Astrocyte (in vitro differentiated cells and primary cell): Measurements from ENCODE around the gene CCDC187. TPM values are rescaled to one million over a fixed set of nuclear protein-coding genes. Genes with fewer than 3 reads are reported as not detected.

Experiments used
- DNase-seq: peaks from one replicate; pipeline ENCODE4 v3.0.0-alpha.2; 2010; ENCODE audit warnings: low read depth
- FAIRE-seq: peaks from 2 replicates; lab custom pipeline; 2011; peaks lifted over from hg19 to GRCh38; lab: Jason Lieb, UNC
- H2AFZ ChIP-seq: 2 replicates; pipeline ENCODE4 v1.6.0; 2012; ENCODE audit warnings: low read depth, low read length, inconsistent platforms
- H3K27ac ChIP-seq: 2 replicates; pipeline ENCODE4 v1.5.1; 2011; ENCODE audit warnings: low read depth, low read length, inconsistent platforms
- H3K27me3 ChIP-seq: 2 replicates; pipeline ENCODE4 v1.6.0; 2011; ENCODE audit warnings: low read length, inconsistent platforms; ENCODE audit not compliant: insufficient read depth
- H3K36me3 ChIP-seq: 2 replicates; pipeline ENCODE4 v1.5.1; 2011; ENCODE audit warnings: low read length, inconsistent platforms; ENCODE audit not compliant: insufficient read depth
- H3K4me1 ChIP-seq: 2 replicates; pipeline ENCODE4 v1.5.1; 2011; ENCODE audit warnings: low read length, inconsistent platforms; ENCODE audit not compliant: insufficient read depth
- H3K4me2 ChIP-seq: 2 replicates; pipeline ENCODE4 v1.6.0; 2012; ENCODE audit warnings: low read length, inconsistent platforms
- H3K4me3 ChIP-seq: 2 replicates; pipeline ENCODE4 v1.5.1; 2011; ENCODE audit warnings: low read depth, mild to moderate bottlenecking, low read length, inconsistent platforms; ENCODE audit not compliant: insufficient read depth
- H3K79me2 ChIP-seq: 2 replicates; pipeline ENCODE4 v1.6.0; 2012; ENCODE audit warnings: mild to moderate bottlenecking, low read length, inconsistent platforms; ENCODE audit not compliant: insufficient read depth
- H3K9ac ChIP-seq: 2 replicates; pipeline ENCODE4 v1.6.0; 2012; ENCODE audit warnings: mild to moderate bottlenecking, low read length, inconsistent platforms
- H3K9me3 ChIP-seq: 2 replicates; pipeline ENCODE4 v1.5.1; 2012; ENCODE audit warnings: low read depth, mild to moderate bottlenecking, low read length, inconsistent platforms; ENCODE audit not compliant: insufficient read depth
- H4K20me1 ChIP-seq: 2 replicates; pipeline ENCODE4 v1.6.0; 2012; ENCODE audit warnings: low read length, inconsistent platforms; ENCODE audit not compliant: insufficient read depth
- H3K27ac Mint-ChIP-seq: one replicate; pipeline ENCODE4 v1.8.0; 2021; ENCODE audit warnings: mild to moderate bottlenecking, mixed read lengths; ENCODE audit not compliant: unreplicated experiment
- H3K27me3 Mint-ChIP-seq: one replicate; pipeline ENCODE4 v1.8.0; 2021; ENCODE audit warnings: low read depth, mixed read lengths; ENCODE audit not compliant: unreplicated experiment
- H3K36me3 Mint-ChIP-seq: one replicate; pipeline ENCODE4 v1.8.0; 2021; ENCODE audit warnings: low read depth, mixed read lengths; ENCODE audit not compliant: unreplicated experiment
- H3K4me1 Mint-ChIP-seq: one replicate; pipeline ENCODE4 v1.8.0; 2021; ENCODE audit warnings: low read depth, mixed read lengths; ENCODE audit not compliant: unreplicated experiment
- H3K4me3 Mint-ChIP-seq: one replicate; pipeline ENCODE4 v1.8.0; 2021; ENCODE audit warnings: mild to moderate bottlenecking, moderate library complexity, mixed read lengths; ENCODE audit not compliant: unreplicated experiment
- H3K9me3 Mint-ChIP-seq: one replicate; pipeline ENCODE4 v1.8.0; 2021; ENCODE audit warnings: mild to moderate bottlenecking, mixed read lengths; ENCODE audit not compliant: unreplicated experiment
- EZH2 ChIP-seq: IDR thresholded peaks from 2 replicates; pipeline ENCODE4 v1.6.1; 2012; ENCODE audit warnings: mild to moderate bottlenecking, low read length, inconsistent platforms; ENCODE audit not compliant: insufficient read depth
- total RNA-seq: library from RNA; stranded (reverse); gene quantifications from 2 replicates; pipeline ENCODE4 v1.2.1, GENCODE V29; 2021
- TF ChIP-seq, protein P1 (sequence below): IDR thresholded peaks from 2 replicates; pipeline ENCODE4 v1.5.1; 2011; ENCODE audit warnings: low read depth, mild to moderate bottlenecking, inconsistent platforms, low read length, moderate library complexity; ENCODE audit not compliant: insufficient read depth

The CCDC187 gene
- total RNA-seq, 1 donor from 2014 or later = 0.09 TPM

- Mint-ChIP-seq H3K36me3 (peaks cover 21% of the 10 kb centered on the region), H3K27me3 (peaks cover 12% of the 10 kb centered on the region), H3K9me3 (no peaks in the 10 kb centered on the region), H3K27ac (no peak overlapping the region), H3K4me3 (no peak overlapping the region), H3K4me1 (peaks cover 4% of the 10 kb centered on the region)
- Histone ChIP-seq H3K9me3 (no peaks in the 10 kb centered on the region), H3K27me3 (peaks cover 4% of the 10 kb centered on the region), H2AFZ (no peak overlapping the region), H3K4me3 (no peak overlapping the region), H3K27ac (no peak overlapping the region), H3K36me3 (peaks cover 3% of the 10 kb centered on the region), H3K79me2 (no peaks in the 10 kb centered on the region), H3K4me2 (no peak overlapping the region), H3K4me1 (no peaks in the 10 kb centered on the region), H4K20me1 (peaks cover 25% of the 10 kb centered on the region), H3K9ac (no peak overlapping the region)
- DNase-seq = no peak
- no peak for FAIRE-seq
- TF ChIP-seq, protein P1, sequence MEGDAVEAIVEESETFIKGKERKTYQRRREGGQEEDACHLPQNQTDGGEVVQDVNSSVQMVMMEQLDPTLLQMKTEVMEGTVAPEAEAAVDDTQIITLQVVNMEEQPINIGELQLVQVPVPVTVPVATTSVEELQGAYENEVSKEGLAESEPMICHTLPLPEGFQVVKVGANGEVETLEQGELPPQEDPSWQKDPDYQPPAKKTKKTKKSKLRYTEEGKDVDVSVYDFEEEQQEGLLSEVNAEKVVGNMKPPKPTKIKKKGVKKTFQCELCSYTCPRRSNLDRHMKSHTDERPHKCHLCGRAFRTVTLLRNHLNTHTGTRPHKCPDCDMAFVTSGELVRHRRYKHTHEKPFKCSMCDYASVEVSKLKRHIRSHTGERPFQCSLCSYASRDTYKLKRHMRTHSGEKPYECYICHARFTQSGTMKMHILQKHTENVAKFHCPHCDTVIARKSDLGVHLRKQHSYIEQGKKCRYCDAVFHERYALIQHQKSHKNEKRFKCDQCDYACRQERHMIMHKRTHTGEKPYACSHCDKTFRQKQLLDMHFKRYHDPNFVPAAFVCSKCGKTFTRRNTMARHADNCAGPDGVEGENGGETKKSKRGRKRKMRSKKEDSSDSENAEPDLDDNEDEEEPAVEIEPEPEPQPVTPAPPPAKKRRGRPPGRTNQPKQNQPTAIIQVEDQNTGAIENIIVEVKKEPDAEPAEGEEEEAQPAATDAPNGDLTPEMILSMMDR = no peak
- no peak for TF ChIP-seq EZH2
Measured at GRCh38 chr9:136209786-136210185, 94.1 kb downstream of the CCDC187 start.

GRCh38 chr9:136209232-136209631 is 94.7 kb downstream of the CCDC187 start:
- no peaks in the 10 kb centered on the region for H3K9me3 Mint-ChIP-seq
- H2AFZ ChIP-seq = no peak overlapping the region

GRCh38 chr9:136208675-136209074 is 95.2 kb downstream of the CCDC187 start:
- H3K27me3 Mint-ChIP-seq = peaks cover 19% of the 10 kb centered on the region
- no peak overlapping the region for H3K9ac ChIP-seq
- H3K4me1 ChIP-seq = no peaks in the 10 kb centered on the region
- DNase-seq (no peak), FAIRE-seq (no peak)
- H3K4me3 ChIP-seq = no peak overlapping the region
- no peaks in the 10 kb centered on the region for H3K9me3 ChIP-seq
- peaks cover 15% of the 10 kb centered on the region for H3K27me3 ChIP-seq
- H2AFZ ChIP-seq = no peak overlapping the region
- peaks cover 36% of the 10 kb centered on the region for H4K20me1 ChIP-seq
- H3K4me3 Mint-ChIP-seq = no peak overlapping the region
- TF ChIP-seq, protein P1 = no peak
- no peak for TF ChIP-seq EZH2
- H3K9me3 Mint-ChIP-seq = no peaks in the 10 kb centered on the region
- H3K79me2 ChIP-seq = no peaks in the 10 kb centered on the region
- peaks cover 15% of the 10 kb centered on the region for H3K36me3 Mint-ChIP-seq
- H3K4me1 Mint-ChIP-seq = peaks cover 4% of the 10 kb centered on the region
- no peaks in the 10 kb centered on the region for H3K36me3 ChIP-seq
- no peak overlapping the region for H3K27ac Mint-ChIP-seq
- H3K27ac ChIP-seq = no peak overlapping the region
- no peak overlapping the region for H3K4me2 ChIP-seq

More at GRCh38 chr9:136209232-136209631, 94.7 kb downstream of the CCDC187 start:
- Mint-ChIP-seq H3K4me3 (no peak overlapping the region), H3K4me1 (peaks cover 4% of the 10 kb centered on the region), H3K27me3 (peaks cover 15% of the 10 kb centered on the region), H3K36me3 (peaks cover 20% of the 10 kb centered on the region), H3K27ac (no peak overlapping the region)
- Histone ChIP-seq H3K4me3 (no peak overlapping the region), H3K27ac (no peak overlapping the region), H3K79me2 (no peaks in the 10 kb centered on the region), H4K20me1 (peaks cover 31% of the 10 kb centered on the region), H3K27me3 (peaks cover 9% of the 10 kb centered on the region), H3K4me1 (no peaks in the 10 kb centered on the region), H3K36me3 (peaks cover 3% of the 10 kb centered on the region), H3K9ac (no peak overlapping the region), H3K4me2 (no peak overlapping the region), H3K9me3 (no peaks in the 10 kb centered on the region)
- no peak for DNase-seq
- no peak for FAIRE-seq
- TF ChIP-seq, protein P1 = no peak
- no peak for TF ChIP-seq EZH2
